HTERT RPE-1 (cell line): ENCODE results near the gene SUN5.
"Not testable (repeated sequence)": the region's sequence is repeated elsewhere in the genome, so short reads cannot be mapped to it uniquely, and the experiment has no call there.

Experiments
- in situ Hi-C: fragments of 300-500 bp; cut with MboI; formaldehyde crosslinking; loops from 4 replicates; pipeline ENCODE4 v1.14.3; 2020; ENCODE audit warnings: low sequenced_read_pairs

SUN5 gene

GRCh38 chr20:32978009-32978335 lies 26.3 kb downstream of the SUN5 start:
- in situ Hi-C loops = no loop called here

- in situ Hi-C loops = no loop called here
Observed at GRCh38 chr20:32977281-32978008, 26.8 kb downstream of the SUN5 start.

GRCh38 chr20:32976746-32977145 lies 27.5 kb downstream of the SUN5 start:
- in situ Hi-C loops = no loop called here

- in situ Hi-C loops = no loop called here
Observed at GRCh38 chr20:32975698-32976674, 28.2 kb downstream of the SUN5 start.

GRCh38 chr20:32975121-32975520 lies 29.1 kb downstream of the SUN5 start:
- in situ Hi-C loops = not testable (repeated sequence)

GRCh38 chr20:32974204-32975064 lies 29.8 kb downstream of the SUN5 start:
- in situ Hi-C loops = not testable (repeated sequence)

- in situ Hi-C loops = no loop called here
Observed at GRCh38 chr20:32973077-32973717, 31.0 kb downstream of the SUN5 start.

GRCh38 chr20:32972181-32973076 lies 31.8 kb downstream of the SUN5 start:
- in situ Hi-C loops = no loop called here

GRCh38 chr20:32971703-32972161 lies 32.5 kb downstream of the SUN5 start:
- in situ Hi-C loops = no loop called here

- in situ Hi-C loops = no loop called here
Observed at GRCh38 chr20:32970973-32971300, 33.3 kb downstream of the SUN5 start.

- in situ Hi-C loops = no loop called here
Observed at GRCh38 chr20:32970115-32970972, 33.9 kb downstream of the SUN5 start.

- in situ Hi-C loops = no loop called here
Observed at GRCh38 chr20:32969356-32970114, 34.7 kb downstream of the SUN5 start.

GRCh38 chr20:32968478-32969241 lies 35.6 kb downstream of the SUN5 start:
- in situ Hi-C loops = no loop called here

- in situ Hi-C loops = no loop called here
Observed at GRCh38 chr20:32967961-32968457, 36.2 kb downstream of the SUN5 start.

GRCh38 chr20:32966881-32967781 lies 37.1 kb downstream of the SUN5 start:
- in situ Hi-C loops = no loop called here

GRCh38 chr20:32966382-32966781 lies 37.9 kb downstream of the SUN5 start:
- in situ Hi-C loops = no loop called here
